ENCODE results near the gene FAM228A. TPM values are rescaled to one million over a fixed set of nuclear protein-coding genes. Genes with fewer than 3 reads are reported as not detected.

The FAM228A gene
- total and polyA plus RNA-seq, 2 donors (not counting 3 experiments of a cell fraction or from before 2014, with no cell fraction given): 0.36 to 1.00 TPM

- H3K9ac ChIP-seq (replicated peaks; ENCODE audit: extremely low read depth, insufficient read depth, low read length): no peak overlapping the region
- H3K9me3 ChIP-seq (replicated peaks; ENCODE audit: control insufficient read depth, insufficient read depth, low read length): no peaks in the 10 kb centered on the region
- dilution Hi-C loops (cut with MboI; ENCODE audit: extremely low pct_ligation_motif_present, low sequenced_read_pairs): no loop called here
- no peaks in the 10 kb centered on the region for H3K4me1 ChIP-seq (ENCODE audit: control insufficient read depth, extremely low read depth, insufficient read depth, low read length)
- H3K36me3 ChIP-seq (ENCODE audit: control insufficient read depth in 2 of 2, extremely low read depth in 1 of 2, insufficient read depth in 2 of 2, low read length in 2 of 2): no peaks in the 10 kb centered on the region
- H3K27me3 ChIP-seq (ENCODE audit: control insufficient read depth in 2 of 2, insufficient read depth in 2 of 2, low read length in 2 of 2): no peaks in the 10 kb centered on the region
- H3K27ac ChIP-seq (ENCODE audit: insufficient read depth, low read depth, low read length): no peak overlapping the region
- H3K4me3 ChIP-seq (replicated peaks in 1 of 3; ENCODE audit: insufficient read depth in 1 of 3, low read depth in 1 of 3, low read length in 3 of 3): no peak overlapping the region
- DNase-seq (ENCODE audit: low read depth, low spot score): no peak
- FAIRE-seq: no peak
- TF ChIP-seq GATA2 (IDR thresholded peaks at IDR 0.05; ENCODE audit: insufficient read depth, insufficient read length, low read depth, low read length): no peak
- TF ChIP-seq POLR2AphosphoS5 (IDR thresholded peaks at IDR 0.05; ENCODE audit: insufficient read depth, low read depth, low read length): no peak
- no peaks in the 10 kb centered on the region for H3K9me1 ChIP-seq (replicated peaks; ENCODE audit: control insufficient read depth, extremely low read depth, insufficient read depth, low read length)
- intact Hi-C loops (cut with micrococcal nuclease): no loop called here
- H4K20me1 ChIP-seq (replicated peaks; ENCODE audit: control insufficient read depth, extremely low read depth, insufficient read depth, low read length): no peaks in the 10 kb centered on the region
- ChIA-PET POLR2A (no interaction called here), CTCF (interaction anchor here (1.0 to 3.5 kb wide), 6 partner anchors 10 to 339 kb away, joined by 3 to 27 read pairs (median 7); partner anchors contain the start of gene ATAD2B)
- H2AFZ ChIP-seq (ENCODE audit: low read depth, low read length): no peak overlapping the region
- no TSS peak for BruUV-seq (replicated peaks)
- no peaks in the 10 kb centered on the region for H3K79me2 ChIP-seq (ENCODE audit: control insufficient read depth, insufficient read depth, low read length)
- no peak overlapping the region for H3K4me2 ChIP-seq (ENCODE audit: insufficient read depth, low read length)
These were observed 11.7 kb upstream of the FAM228A start for GRCh38 chr2:24163186-24163585.

- dilution Hi-C loops (cut with MboI; ENCODE audit: extremely low pct_ligation_motif_present, low sequenced_read_pairs) (no loop called here), intact Hi-C loops (cut with micrococcal nuclease) (no loop called here)
- TF ChIP-seq FOS (IDR thresholded peaks at IDR 0.05; ENCODE audit: borderline replicate concordance, insufficient read depth, low read length): no peak
- no peak for TF ChIP-seq CTCF (IDR thresholded peaks at IDR 0.05; ENCODE audit: extremely low read depth in 1 of 2, insufficient read depth in 1 of 2, low read depth in 1 of 2, low read length in 2 of 2)
- TF ChIP-seq GATA2 (IDR thresholded peaks at IDR 0.05; ENCODE audit: insufficient read depth, insufficient read length, low read depth, low read length): no peak
- TF ChIP-seq MYC (IDR thresholded peaks at IDR 0.05; ENCODE audit: low read depth, low read length): no peak
- no peak for TF ChIP-seq JUN (IDR thresholded peaks at IDR 0.05; ENCODE audit: borderline replicate concordance, insufficient read depth, insufficient read length, low read depth)
- no peak for TF ChIP-seq POLR2AphosphoS5 (IDR thresholded peaks at IDR 0.05; ENCODE audit: insufficient read depth, low read depth, low read length)
- no peak for TF ChIP-seq MAX (IDR thresholded peaks at IDR 0.05; ENCODE audit: insufficient read depth, insufficient read length)
- no peak for TF ChIP-seq POLR2A (IDR thresholded peaks at IDR 0.05; ENCODE audit: low read depth, low read length)
- no peak for TF ChIP-seq EZH2 (IDR thresholded peaks at IDR 0.05; ENCODE audit: borderline replicate concordance, low read depth, low read length, severe bottlenecking)
- no peaks in the 10 kb centered on the region for H3K36me3 ChIP-seq (ENCODE audit: control insufficient read depth in 2 of 2, extremely low read depth in 1 of 2, insufficient read depth in 2 of 2, low read length in 2 of 2)
- BruUV-seq (replicated peaks): no TSS peak
- ChIA-PET POLR2A (no interaction called here), CTCF (interaction anchor here (0.7 to 3.5 kb wide), 8 partner anchors 10 to 339 kb away, joined by 3 to 27 read pairs (median 7); partner anchors contain the start of genes ATAD2B, TP53I3 and WDCP)
- no peaks in the 10 kb centered on the region for H3K4me1 ChIP-seq (ENCODE audit: control insufficient read depth, extremely low read depth, insufficient read depth, low read length)
- no peaks in the 10 kb centered on the region for H3K27me3 ChIP-seq (ENCODE audit: control insufficient read depth in 2 of 2, insufficient read depth in 2 of 2, low read length in 2 of 2)
- H4K20me1 ChIP-seq (replicated peaks; ENCODE audit: control insufficient read depth, extremely low read depth, insufficient read depth, low read length): no peaks in the 10 kb centered on the region
- no peak overlapping the region for H3K27ac ChIP-seq (ENCODE audit: insufficient read depth, low read depth, low read length)
- DNase-seq (ENCODE audit: low read depth, low spot score): no peak
- H3K9ac ChIP-seq (replicated peaks; ENCODE audit: extremely low read depth, insufficient read depth, low read length): no peak overlapping the region
- H3K9me1 ChIP-seq (replicated peaks; ENCODE audit: control insufficient read depth, extremely low read depth, insufficient read depth, low read length): no peaks in the 10 kb centered on the region
- H2AFZ ChIP-seq (ENCODE audit: low read depth, low read length): no peak overlapping the region
- no peak for FAIRE-seq
- H3K79me2 ChIP-seq (ENCODE audit: control insufficient read depth, insufficient read depth, low read length): no peaks in the 10 kb centered on the region
- no peak overlapping the region for H3K4me3 ChIP-seq (replicated peaks in 1 of 3; ENCODE audit: insufficient read depth in 1 of 3, low read depth in 1 of 3, low read length in 3 of 3)
- no peak overlapping the region for H3K4me2 ChIP-seq (ENCODE audit: insufficient read depth, low read length)
- H3K9me3 ChIP-seq (replicated peaks; ENCODE audit: control insufficient read depth, insufficient read depth, low read length): no peaks in the 10 kb centered on the region
These were observed 11.3 kb upstream of the FAM228A start for GRCh38 chr2:24163601-24164000.
